HEK293T (cell line): ENCODE data around the gene ADIPOR2.

ENCODE experiments used
- CTCF ChIA-PET: fragments of 350-600 bp; formaldehyde crosslinking; extraction: SDS; loops from one replicate; lab custom pipeline; 2021; ENCODE audit warnings: antibody characterized with exemption, inconsistent platforms; lab: Yijun Ruan, JAX
- POLR2A ChIA-PET: fragments of 350-600 bp; formaldehyde crosslinking; extraction: SDS; loops from one replicate; lab custom pipeline; 2020; ENCODE audit warnings: antibody characterized with exemption, inconsistent platforms; lab: Yijun Ruan, JAX
- DNase-seq: peaks from one replicate; pipeline ENCODE4 v3.0.0; 2012; ENCODE audit warnings: mixed read lengths; ENCODE audit errors: extremely low spot score
- ARNT ChIP-seq: fragments of 450-650 bp; IDR thresholded peaks from 2 replicates; pipeline ENCODE4 v1.6.1; 2017; ENCODE audit warnings: mild to moderate bottlenecking
- BHLHE40 ChIP-seq: fragments of 450-650 bp; IDR thresholded peaks from 2 replicates; pipeline ENCODE4 v1.6.1; 2016; ENCODE audit warnings: mild to moderate bottlenecking, moderate library complexity, borderline replicate concordance
- CTBP1 ChIP-seq: fragments of 450-650 bp; IDR thresholded peaks from 2 replicates; pipeline ENCODE4 v1.6.1; 2016; ENCODE audit warnings: borderline replicate concordance
- ELF4 ChIP-seq: fragments of 450-650 bp; IDR thresholded peaks from 2 replicates; pipeline ENCODE4 v1.6.1; 2017; ENCODE audit warnings: antibody characterized with exemption
- FOXA1 ChIP-seq: fragments of 450-650 bp; IDR thresholded peaks from 2 replicates; pipeline ENCODE4 v1.6.1; 2016; ENCODE audit warnings: mild to moderate bottlenecking
- FOXK2 ChIP-seq: fragments of 450-650 bp; IDR thresholded peaks from 2 replicates; pipeline ENCODE4 v1.6.1; 2016; ENCODE audit warnings: mild to moderate bottlenecking
- FOXM1 ChIP-seq: fragments of 450-650 bp; IDR thresholded peaks from 2 replicates; pipeline ENCODE4 v1.6.1; 2017; ENCODE audit warnings: mild to moderate bottlenecking, borderline replicate concordance
- HDGF ChIP-seq: fragments of 450-650 bp; IDR thresholded peaks from 2 replicates; pipeline ENCODE4 v1.6.1; 2017; ENCODE audit warnings: antibody characterized with exemption, borderline replicate concordance
- L3MBTL2 ChIP-seq: fragments of 450-650 bp; conservative IDR thresholded peaks from 2 replicates; pipeline ENCODE4 v1.6.1; 2016; ENCODE audit warnings: mild to moderate bottlenecking
- LEF1 ChIP-seq: fragments of 450-650 bp; IDR thresholded peaks from 2 replicates; pipeline ENCODE4 v1.6.1; 2017; ENCODE audit warnings: mild to moderate bottlenecking, borderline replicate concordance
- NFRKB ChIP-seq: fragments of 450-650 bp; IDR thresholded peaks from 2 replicates; pipeline ENCODE4 v1.6.1; 2016; ENCODE audit warnings: mild to moderate bottlenecking, moderate library complexity
- SP1 ChIP-seq: fragments of 450-650 bp; IDR thresholded peaks from 2 replicates; pipeline ENCODE4 v1.6.1; 2017
- SUZ12 ChIP-seq: fragments of 450-650 bp; IDR thresholded peaks from 2 replicates; pipeline ENCODE4 v1.6.1; 2016; ENCODE audit warnings: mild to moderate bottlenecking
- TARDBP ChIP-seq: fragments of 450-650 bp; IDR thresholded peaks from 2 replicates; pipeline ENCODE4 v1.6.1; 2016
- ZNF384 ChIP-seq: fragments of 450-650 bp; IDR thresholded peaks from 2 replicates; pipeline ENCODE4 v1.6.1; 2016
- TF ChIP-seq, protein P1 (sequence below): fragments of 450-650 bp; IDR thresholded peaks from 2 replicates; pipeline ENCODE4 v1.6.1; 2016

ADIPOR2 gene

DNA sequence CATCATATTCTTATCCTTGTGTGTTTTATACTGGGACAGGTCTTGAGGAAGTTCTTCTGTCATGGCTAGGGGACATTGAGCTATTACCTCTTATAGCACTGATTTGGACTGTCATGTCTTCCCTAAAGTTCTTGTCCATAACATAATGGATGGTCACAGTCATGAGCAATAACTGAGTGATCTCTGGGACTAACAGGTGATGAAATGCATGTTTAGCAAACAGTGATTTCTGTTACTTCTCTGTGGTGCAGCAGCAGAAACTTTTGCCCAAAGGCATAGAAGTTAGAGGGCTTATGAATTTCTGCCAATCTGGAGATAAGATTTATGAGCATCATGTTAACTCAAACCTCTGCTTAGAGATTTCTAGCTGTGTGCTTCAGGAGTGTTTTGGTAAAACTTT lies 5.9 kb downstream of the ADIPOR2 start:
- TF ChIP-seq, protein P1, sequence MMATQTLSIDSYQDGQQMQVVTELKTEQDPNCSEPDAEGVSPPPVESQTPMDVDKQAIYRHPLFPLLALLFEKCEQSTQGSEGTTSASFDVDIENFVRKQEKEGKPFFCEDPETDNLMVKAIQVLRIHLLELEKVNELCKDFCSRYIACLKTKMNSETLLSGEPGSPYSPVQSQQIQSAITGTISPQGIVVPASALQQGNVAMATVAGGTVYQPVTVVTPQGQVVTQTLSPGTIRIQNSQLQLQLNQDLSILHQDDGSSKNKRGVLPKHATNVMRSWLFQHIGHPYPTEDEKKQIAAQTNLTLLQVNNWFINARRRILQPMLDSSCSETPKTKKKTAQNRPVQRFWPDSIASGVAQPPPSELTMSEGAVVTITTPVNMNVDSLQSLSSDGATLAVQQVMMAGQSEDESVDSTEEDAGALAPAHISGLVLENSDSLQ, result peak; percentile 23; the same call in 1 of the 2 replicates
- TF ChIP-seq FOXA1, result no peak
- POLR2A ChIA-PET, result no interaction called here
- CTCF ChIA-PET, result interaction anchor here (1.5 kb wide), 1 partner anchor 94 kb away, joined by 5 read pairs; no protein-coding TSS in a partner anchor
- no peak for DNase-seq

GRCh38 chr12:1697271-1697670 lies 6.4 kb downstream of the ADIPOR2 start:
- POLR2A ChIA-PET, result no interaction called here
- CTCF ChIA-PET, result interaction anchor here (1.5 kb wide), 1 partner anchor 94 kb away, joined by 5 read pairs; no protein-coding TSS in a partner anchor
- no peak for DNase-seq
- no peak for TF ChIP-seq SUZ12
- no peak for TF ChIP-seq FOXK2
- TF ChIP-seq LEF1, result no peak
- no peak for TF ChIP-seq HDGF
- TF ChIP-seq, protein P1, result no peak
- TF ChIP-seq ELF4, result no peak
- TF ChIP-seq TARDBP, result no peak
- TF ChIP-seq ARNT, result no peak
- no peak for TF ChIP-seq NFRKB

DNA sequence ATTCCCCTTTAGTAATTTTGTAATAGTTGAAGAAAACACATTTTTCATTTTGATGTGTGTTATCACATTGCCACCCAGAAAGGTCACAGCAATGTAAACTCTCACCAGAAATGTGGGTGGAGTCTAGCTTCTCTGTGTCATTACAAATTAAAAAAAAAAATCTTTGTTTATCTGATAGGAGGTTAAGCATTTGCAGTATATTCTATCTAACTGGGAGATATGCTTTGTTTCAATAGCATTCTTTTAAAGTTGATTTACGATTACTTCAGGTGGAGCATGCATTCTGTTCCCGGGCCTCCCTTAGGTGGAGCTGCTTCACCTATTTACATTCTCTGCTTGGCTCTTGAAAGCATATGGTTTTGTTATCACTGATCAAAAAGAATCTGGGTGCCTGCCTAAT lies 7.8 kb downstream of the ADIPOR2 start:
- ChIA-PET CTCF (interaction anchor here (1.0 kb wide), 1 partner anchor 39 kb away, joined by 3 read pairs; no protein-coding TSS in a partner anchor), POLR2A (interaction anchor here (1.1 kb wide), 1 partner anchor 37 kb away, joined by 3 read pairs; no protein-coding TSS in a partner anchor)
- DNase-seq, result no peak

DNA sequence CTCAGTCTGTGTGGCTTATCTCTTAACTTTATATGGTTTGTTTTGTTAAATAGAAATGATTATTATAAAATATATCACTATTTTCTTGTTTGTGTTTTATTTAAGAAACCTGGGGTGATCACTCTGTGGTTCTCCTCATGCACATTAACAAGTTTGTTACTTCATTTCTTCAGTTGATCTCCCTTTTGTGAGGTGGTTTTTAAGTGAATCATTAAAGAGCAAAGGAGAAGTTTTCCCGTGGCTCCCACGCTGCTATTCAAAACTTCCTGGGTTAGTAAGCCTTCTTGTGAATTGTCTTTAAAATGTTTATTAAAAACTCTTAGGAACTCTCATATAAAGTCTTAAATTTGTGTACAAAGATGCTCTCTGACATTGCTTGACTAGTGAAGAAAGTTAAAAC lies 11.8 kb downstream of the ADIPOR2 start:
- no peak for DNase-seq
- CTCF ChIA-PET, result no interaction called here
- POLR2A ChIA-PET, result no interaction called here
- TF ChIP-seq, protein P1, result no peak
- TF ChIP-seq HDGF, result no peak
- TF ChIP-seq ELF4, result no peak
- no peak for TF ChIP-seq NFRKB
- TF ChIP-seq SUZ12, result no peak
- TF ChIP-seq BHLHE40, result no peak
- no peak for TF ChIP-seq CTBP1
- TF ChIP-seq L3MBTL2, result no peak
- no peak for TF ChIP-seq LEF1
- TF ChIP-seq SP1, result no peak
- no peak for TF ChIP-seq FOXM1
- no peak for TF ChIP-seq ZNF384
- TF ChIP-seq ARNT, result no peak
- no peak for TF ChIP-seq TARDBP
- TF ChIP-seq FOXA1, result no peak
- no peak for TF ChIP-seq FOXK2

More for the DNA sequence above, 7.8 kb downstream of the ADIPOR2 start:
- TF ChIP-seq NFRKB (no peak), CTBP1 (no peak), FOXA1 (no peak), SUZ12 (no peak), FOXK2 (no peak), ELF4 (no peak), HDGF (no peak), LEF1 (no peak), BHLHE40 (no peak), SP1 (no peak), L3MBTL2 (no peak), TARDBP (no peak), ARNT (no peak)
- TF ChIP-seq, protein P1, result no peak

DNA sequence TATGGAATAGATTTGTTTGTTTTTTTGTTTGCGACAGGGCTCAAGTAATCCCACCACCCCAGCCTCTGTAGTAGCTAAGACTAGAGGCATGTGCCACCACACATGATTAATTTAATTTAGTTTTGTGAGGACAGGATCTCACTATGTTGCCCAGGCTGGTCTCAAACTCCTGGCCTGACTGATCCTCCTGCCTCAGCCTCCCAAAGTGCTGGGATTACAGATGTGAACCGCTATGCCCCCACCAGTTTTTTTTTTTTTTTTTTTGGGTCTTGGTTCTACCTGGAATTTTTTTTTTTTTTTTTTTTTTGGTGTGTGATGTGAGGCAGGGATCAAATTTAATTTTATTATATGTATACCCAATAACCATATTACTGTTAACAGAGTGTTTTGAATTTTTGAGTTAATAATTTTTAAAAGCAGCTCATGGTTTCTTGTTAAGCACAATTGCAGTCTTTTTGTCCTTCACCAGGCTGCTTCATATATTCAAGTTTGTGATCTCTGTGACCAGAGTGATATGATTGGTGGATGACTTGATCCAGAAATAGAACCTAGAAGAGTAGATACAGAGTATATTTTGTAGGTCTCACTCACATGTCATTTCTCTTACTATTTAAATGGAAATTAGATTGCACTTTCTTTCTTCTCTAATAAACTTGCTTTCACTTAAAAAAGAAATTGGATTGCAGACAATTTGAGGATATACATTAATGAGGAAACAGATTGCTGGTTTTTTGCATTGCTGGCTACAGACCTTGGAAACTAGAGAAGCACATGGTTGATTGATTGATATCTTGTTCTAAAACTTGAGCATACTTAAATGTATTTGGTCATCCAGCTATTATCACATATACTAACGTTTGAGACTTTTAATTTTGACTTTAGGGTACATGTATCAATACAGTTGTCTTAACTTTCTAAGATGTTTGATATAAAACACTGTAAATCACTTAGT lies 13.2 kb downstream of the ADIPOR2 start:
- TF ChIP-seq HDGF, result no peak
- no peak for TF ChIP-seq ELF4
- TF ChIP-seq BHLHE40, result no peak
- TF ChIP-seq NFRKB, result no peak
- TF ChIP-seq FOXM1, result no peak
- TF ChIP-seq SUZ12, result no peak
- no peak for TF ChIP-seq L3MBTL2
- TF ChIP-seq TARDBP, result no peak
- TF ChIP-seq CTBP1, result no peak
- TF ChIP-seq, protein P1, result peak; percentile 30; the same call in 1 of the 2 replicates
- TF ChIP-seq ZNF384, result peak; percentile 72
- no peak for TF ChIP-seq ARNT
- TF ChIP-seq FOXK2, result no peak
- TF ChIP-seq LEF1, result no peak
- TF ChIP-seq SP1, result no peak
- TF ChIP-seq FOXA1, result no peak
- POLR2A ChIA-PET, result no interaction called here
- no peak for DNase-seq

More for the DNA sequence above, 13.2 kb downstream of the ADIPOR2 start:
- CTCF ChIA-PET, result no interaction called here
